ENCODE results near the gene KDM2B. TPM values are rescaled to one million over a fixed set of nuclear protein-coding genes. Genes with fewer than 3 reads are reported as not detected.

Gene KDM2B
- polyA plus RNA-seq, 2 of the 4 experiments (the other 2 are of a cell fraction), result 10.4 to 18.4 TPM

- TF ChIP-seq, protein P1, sequence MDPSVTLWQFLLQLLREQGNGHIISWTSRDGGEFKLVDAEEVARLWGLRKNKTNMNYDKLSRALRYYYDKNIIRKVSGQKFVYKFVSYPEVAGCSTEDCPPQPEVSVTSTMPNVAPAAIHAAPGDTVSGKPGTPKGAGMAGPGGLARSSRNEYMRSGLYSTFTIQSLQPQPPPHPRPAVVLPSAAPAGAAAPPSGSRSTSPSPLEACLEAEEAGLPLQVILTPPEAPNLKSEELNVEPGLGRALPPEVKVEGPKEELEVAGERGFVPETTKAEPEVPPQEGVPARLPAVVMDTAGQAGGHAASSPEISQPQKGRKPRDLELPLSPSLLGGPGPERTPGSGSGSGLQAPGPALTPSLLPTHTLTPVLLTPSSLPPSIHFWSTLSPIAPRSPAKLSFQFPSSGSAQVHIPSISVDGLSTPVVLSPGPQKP (IDR thresholded peaks at IDR 0.05; ENCODE audit: low read depth, low read length), result no peak
Observed at GRCh38 chr12:121524196-121524916, 56.5 kb downstream of the KDM2B start (continued).

DNA sequence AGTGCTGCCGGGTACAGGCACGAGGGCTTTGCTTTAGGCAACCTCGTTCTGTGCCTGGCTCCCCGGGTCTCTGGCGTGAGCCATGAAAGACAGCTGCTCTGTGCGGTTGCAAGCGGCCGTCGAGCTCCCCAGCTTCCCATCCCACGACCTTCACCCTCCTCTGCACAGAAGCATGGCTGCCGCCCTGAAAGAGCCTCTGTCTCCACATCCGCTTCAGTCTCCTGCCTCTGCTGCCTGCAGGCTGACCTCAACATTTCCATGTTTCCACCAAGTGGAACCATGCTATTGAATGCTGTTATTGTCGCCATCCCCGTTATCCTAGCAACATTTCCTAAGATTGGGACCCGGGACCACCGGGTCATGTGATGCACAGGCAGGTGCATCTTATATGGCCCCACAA lies 57.1 kb downstream of the KDM2B start:
- no peak overlapping the region for H3K4me2 ChIP-seq
- ATAC-seq, result no peak
- CTCF ChIA-PET, result interaction anchor here (1.0 to 1.2 kb wide), 2 partner anchors 24 to 29 kb away, joined by 4 to 5 read pairs; no protein-coding TSS in a partner anchor

DNA sequence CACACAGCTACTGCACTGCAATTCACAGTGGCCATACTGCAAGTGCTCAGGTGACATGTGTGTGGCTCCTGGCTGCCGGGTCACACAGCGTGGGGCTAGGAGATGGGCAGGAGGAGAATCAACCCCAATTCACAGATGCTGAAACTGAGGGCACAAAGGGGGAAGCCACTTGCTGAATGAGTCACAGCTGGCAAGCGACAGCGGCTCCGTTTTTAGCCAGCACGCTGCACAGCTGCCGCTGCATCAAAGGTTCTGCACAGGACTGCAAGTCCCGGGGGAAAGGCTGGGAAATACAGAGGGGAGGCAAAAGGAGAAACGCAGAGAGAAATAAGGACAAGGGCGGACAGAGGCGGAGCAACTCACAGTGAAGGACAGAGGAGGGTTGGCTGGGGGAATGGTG lies 57.9 kb downstream of the KDM2B start:
- ChIA-PET CTCF (no interaction called here), POLR2A (no interaction called here)
- 0 out of 6 replicates have a peak, but pooled peaks of 1 of the 2 experiments have one; percentile 37 for ATAC-seq
- 78% methylated on average over 11 of the region's 11 CpGs for WGBS (ENCODE audit: missing lambda C conversion rate)
- Histone ChIP-seq H3K27ac (no peak overlapping the region), H3K4me3 (no peak overlapping the region), H3K9me3 (no peaks in the 10 kb centered on the region), H3K4me2 (no peak overlapping the region), H3K4me1 (no peaks in the 10 kb centered on the region)
- no peak for DNase-seq (ENCODE audit: low read depth in 1 of 2, low spot score in 1 of 2)
- no peak for FAIRE-seq
- TF ChIP-seq NPAS2 (CRISPR knock-in tag; IDR thresholded peaks at IDR 0.05; ENCODE audit: borderline replicate concordance) (no peak), POLR2AphosphoS2 (conservative IDR thresholded peaks at IDR 0.05; ENCODE audit: low read length) (no peak), HDAC2 (IDR thresholded peaks at IDR 0.05) (no peak)
- TF ChIP-seq, protein P1 (IDR thresholded peaks at IDR 0.05; ENCODE audit: low read depth, low read length), result no peak

More for the DNA sequence above, 57.1 kb downstream of the KDM2B start:
- TF ChIP-seq CEBPB (IDR thresholded peaks at IDR 0.05) (no peak), MAX (IDR thresholded peaks at IDR 0.05) (no peak), POLR2AphosphoS2 (conservative IDR thresholded peaks at IDR 0.05; ENCODE audit: low read length) (no peak), ESRRA (IDR thresholded peaks at IDR 0.05; ENCODE audit: borderline replicate concordance, low read length) (no peak), ATOH8 (CRISPR knock-in tag; IDR thresholded peaks at IDR 0.05; ENCODE audit: low read depth) (no peak), RAD21 (conservative IDR thresholded peaks at IDR 0.05 in 1 of 2, IDR thresholded peaks at IDR 0.05 in 1 of 2) (no peak), NR3C1 (IDR thresholded peaks at IDR 0.05) (no peak)
- POLR2A ChIA-PET, result no interaction called here
- no peak overlapping the region for H3K4me3 ChIP-seq
- no peaks in the 10 kb centered on the region for H3K9me3 ChIP-seq
- WGBS (ENCODE audit: missing lambda C conversion rate), result 76% methylated on average over 16 of the region's 16 CpGs
- no peak overlapping the region for H3K27ac ChIP-seq
- no peaks in the 10 kb centered on the region for H3K4me1 ChIP-seq
- DNase-seq (ENCODE audit: low read depth in 1 of 2, low spot score in 1 of 2), result no peak
- FAIRE-seq, result no peak

GRCh38 chr12:121520586-121521086 lies 60.2 kb downstream of the KDM2B start:
- FAIRE-seq (no peak), ATAC-seq (no peak; a peak in 1 of 6 replicates), DNase-seq (ENCODE audit: low read depth in 1 of 2, low spot score in 1 of 2) (no peak)
- CTCF ChIA-PET, result interaction anchor here (1.0 to 1.4 kb wide), 2 partner anchors 21 to 32 kb away, joined by 3 to 8 read pairs; no protein-coding TSS in a partner anchor
- no peak overlapping the region for H3K27ac ChIP-seq
- 82% methylated on average over 19 of the region's 20 CpGs for WGBS (ENCODE audit: missing lambda C conversion rate)
- no peak for TF ChIP-seq KDM5A (IDR thresholded peaks at IDR 0.05)
- no peak for TF ChIP-seq POLR2AphosphoS2 (conservative IDR thresholded peaks at IDR 0.05; ENCODE audit: low read length)
- TF ChIP-seq SREBF2 (IDR thresholded peaks at IDR 0.05), result no peak
- H3K4me2 ChIP-seq, result no peak overlapping the region
- H3K4me1 ChIP-seq, result no peaks in the 10 kb centered on the region
- no peaks in the 10 kb centered on the region for H3K9me3 ChIP-seq
- no peak overlapping the region for H3K4me3 ChIP-seq
- POLR2A ChIA-PET, result no interaction called here
